ENCODE measurements around the gene TTC21A. TPM values are rescaled to one million over a fixed set of nuclear protein-coding genes. Genes with fewer than 3 reads are reported as not detected.

TTC21A gene
- polyA plus RNA-seq, 3 donors: 8.4 to 20.2 (median 9.3) TPM

DNA sequence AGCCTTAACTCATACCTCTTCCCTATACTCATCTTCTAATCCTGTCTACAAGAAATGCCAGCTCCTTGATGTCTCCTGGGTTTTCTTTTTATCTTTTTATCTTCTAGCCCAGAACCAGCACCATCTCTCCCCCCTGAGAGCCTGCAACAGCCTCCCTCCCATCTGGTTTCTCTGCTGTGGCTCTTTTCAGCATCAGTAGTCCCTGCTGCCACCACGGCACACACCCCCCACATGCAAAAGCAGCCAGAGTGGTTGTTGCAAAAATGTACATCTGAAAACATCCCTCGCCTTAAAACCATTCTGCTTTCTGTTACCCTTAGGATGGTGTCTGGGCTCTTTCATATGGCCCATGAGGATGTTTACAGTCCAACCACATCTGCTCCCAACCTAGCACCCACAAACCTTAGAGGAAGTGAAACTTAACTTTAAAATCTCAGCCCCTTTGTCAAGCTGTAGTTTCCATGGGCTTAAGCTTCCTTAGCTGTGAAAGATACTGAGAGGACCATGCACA is 775 bp downstream of the TTC21A start:
- DNase-seq (ENCODE audit: extremely low read depth in 1 of 11, low read depth in 9 of 11, low spot score in 4 of 11): no peak

DNA sequence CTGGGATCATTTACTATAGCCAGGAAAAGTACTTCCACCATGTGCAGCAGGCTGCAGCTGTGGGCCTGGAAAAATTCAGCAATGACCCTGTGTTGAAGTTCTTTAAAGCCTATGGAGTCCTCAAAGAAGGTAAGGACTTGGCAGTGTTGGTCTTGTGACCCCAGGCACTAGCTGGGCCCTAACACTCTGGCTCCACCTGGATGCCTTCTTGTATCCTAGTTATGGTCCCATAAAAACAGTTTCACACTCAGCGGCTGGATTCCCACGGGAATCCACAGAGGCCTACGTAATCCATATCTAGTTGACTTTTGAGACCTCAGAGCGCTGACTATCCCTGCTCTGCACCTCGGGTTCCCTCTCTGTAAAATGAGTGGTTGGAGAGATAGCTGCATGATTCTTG is 1.6 kb downstream of the TTC21A start:
- no peak for DNase-seq (ENCODE audit: extremely low read depth in 1 of 11, low read depth in 9 of 11, low spot score in 4 of 11)

DNA sequence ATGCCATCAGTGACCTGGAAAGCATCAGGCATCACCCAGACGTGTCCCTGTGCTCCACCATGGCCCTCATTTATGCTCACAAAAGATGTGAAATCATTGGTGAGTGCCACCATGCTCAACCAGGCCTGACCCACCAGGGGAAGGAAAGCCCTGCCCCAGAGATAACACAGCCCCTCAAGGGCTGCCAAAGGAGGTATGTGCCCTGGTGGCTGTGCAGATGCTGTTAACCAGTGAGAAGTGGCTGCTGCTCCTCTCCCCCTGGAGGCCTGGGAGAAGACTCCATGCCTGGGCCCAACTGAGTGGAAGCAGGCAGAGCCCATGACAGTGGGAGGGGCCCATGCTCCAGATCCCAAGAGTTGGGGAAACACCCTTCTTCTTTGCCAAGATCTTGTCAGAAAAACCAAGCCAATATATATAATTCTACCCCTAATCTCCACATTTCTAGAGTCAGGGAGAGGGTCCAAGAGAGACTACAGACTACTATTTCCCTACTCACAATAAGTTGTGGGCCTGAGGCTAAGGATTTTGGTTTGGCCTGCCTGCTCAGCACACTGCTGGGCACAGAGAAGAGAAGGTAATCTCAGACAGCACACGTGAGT is 2.7 kb downstream of the TTC21A start:
- no peak for DNase-seq (ENCODE audit: extremely low read depth in 1 of 11, low read depth in 9 of 11, low spot score in 4 of 11)

DNA sequence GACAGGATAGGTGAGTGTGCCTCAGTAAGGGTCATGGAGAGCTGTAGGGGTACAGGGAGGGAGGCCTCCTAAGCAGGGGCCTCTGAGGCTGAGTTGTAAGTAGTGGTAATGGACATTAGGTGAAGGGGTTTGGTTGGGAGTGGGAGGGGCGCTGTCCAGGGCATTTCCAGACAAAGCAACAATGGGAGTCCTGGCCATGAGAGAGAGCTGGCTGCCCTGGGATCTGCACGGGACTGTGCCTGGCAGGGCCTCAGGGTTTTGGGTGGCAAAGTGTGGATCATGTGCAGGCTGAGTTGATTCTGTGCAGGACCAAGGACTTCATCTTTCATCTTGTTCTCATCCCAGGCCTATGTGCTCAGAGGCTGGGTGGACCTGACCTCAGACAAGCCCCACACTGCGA is 4.6 kb downstream of the TTC21A start:
- DNase-seq (ENCODE audit: extremely low read depth in 1 of 11, low read depth in 9 of 11, low spot score in 4 of 11): no peak

DNA sequence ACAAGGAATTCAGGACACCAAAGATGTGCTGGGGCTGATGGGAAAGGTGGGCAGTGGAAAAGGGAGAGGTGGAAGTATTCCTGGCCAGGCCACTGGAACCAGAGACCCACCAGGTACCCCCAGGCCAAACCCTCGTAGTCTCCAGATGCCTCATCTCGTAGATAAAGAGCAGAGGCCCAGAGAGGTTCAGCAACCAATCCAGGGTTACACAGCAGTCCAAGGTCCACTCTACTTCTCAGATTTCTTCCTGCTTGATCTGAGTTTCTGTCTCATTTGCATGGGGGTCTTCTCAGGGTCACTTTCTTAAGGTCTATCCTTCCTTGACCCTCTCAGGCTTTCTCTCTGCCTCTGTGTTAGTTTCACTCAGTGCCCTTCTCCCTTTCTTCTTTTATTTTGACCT is 5.1 kb downstream of the TTC21A start:
- no peak for DNase-seq (ENCODE audit: extremely low read depth in 1 of 11, low read depth in 9 of 11, low spot score in 4 of 11)

DNA sequence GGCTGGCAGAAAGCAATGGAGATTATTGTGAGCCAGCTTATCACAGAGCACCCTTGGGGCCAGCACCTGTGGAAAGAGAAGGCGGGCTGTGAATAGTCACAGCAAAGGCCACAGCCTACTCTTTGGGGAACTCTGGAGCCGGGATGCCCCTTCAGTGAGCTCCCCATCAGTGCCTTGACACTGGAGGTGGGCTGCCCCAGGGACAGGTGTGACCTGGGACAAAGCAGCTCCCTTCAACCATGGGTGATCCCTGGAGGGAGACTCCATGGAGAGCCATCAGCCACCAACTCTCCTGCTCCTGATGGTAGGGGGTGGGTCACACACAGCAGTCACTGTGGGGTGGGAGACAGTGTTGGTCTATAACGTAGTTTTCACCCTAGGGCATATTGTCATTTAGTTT is 5.8 kb downstream of the TTC21A start:
- DNase-seq (ENCODE audit: extremely low read depth in 1 of 11, low read depth in 9 of 11, low spot score in 4 of 11): no peak

DNA sequence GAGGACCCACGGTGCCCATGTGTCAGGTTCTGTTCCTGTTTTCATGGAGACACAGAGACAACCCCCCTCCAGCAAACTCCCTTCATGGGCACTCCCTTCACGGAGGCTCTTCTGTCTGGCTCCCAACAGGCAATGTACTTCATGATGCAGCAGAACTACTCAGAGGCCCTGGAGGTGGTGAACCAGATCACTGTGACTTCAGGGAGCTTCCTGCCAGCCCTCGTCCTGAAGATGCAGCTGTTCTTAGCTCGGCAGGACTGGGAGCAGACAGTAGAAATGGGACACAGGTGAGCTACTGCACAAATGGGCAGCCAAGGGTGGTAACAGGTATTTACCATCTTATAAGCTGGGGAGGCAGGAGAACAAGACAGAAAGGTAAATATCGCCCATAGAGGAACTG is 7.0 kb downstream of the TTC21A start:
- DNase-seq (ENCODE audit: extremely low read depth in 1 of 11, low read depth in 9 of 11, low spot score in 4 of 11): no peak

DNA sequence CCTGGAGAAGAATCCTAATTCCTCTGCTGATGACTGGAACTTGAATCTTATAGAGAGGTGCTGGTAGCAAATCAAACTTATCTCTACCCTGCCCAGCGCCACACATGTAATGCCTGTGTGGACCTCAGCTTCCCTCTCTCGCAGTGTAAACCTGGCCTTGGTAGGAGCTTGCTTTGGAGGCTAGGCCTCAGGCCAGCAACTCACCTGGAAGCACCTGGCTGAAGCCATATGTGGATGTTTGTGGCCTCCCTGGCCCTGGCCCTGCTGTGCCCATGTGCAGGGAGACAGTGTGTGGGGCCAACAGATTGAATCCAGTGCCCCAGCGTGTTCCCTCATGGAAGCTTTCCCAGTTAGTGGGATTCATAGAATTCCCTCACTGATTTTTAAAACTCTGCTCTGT is 8.4 kb downstream of the TTC21A start:
- no peak for DNase-seq (ENCODE audit: extremely low read depth in 1 of 11, low read depth in 9 of 11, low spot score in 4 of 11)

DNA sequence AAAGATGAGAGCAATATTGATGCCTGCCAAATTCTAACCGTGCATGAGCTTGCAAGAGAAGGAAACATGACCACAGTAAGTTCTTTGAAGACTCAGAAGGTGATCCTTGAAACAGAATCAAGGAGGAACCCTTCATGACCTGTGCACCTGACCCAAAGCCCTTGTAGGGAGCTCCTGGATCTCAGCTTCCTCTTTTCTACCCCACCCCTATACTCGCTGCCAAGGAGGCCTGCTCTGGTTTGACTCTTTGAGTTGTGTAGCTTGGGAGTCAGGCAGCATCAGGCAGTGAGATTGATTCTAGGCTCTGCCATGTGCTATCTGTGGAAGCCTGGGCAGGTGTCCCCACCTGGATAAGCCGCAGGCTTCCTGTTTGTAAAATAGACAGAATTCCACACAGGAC is 10.6 kb downstream of the TTC21A start:
- no peak for DNase-seq (ENCODE audit: extremely low read depth in 1 of 11, low read depth in 9 of 11, low spot score in 4 of 11)

DNA sequence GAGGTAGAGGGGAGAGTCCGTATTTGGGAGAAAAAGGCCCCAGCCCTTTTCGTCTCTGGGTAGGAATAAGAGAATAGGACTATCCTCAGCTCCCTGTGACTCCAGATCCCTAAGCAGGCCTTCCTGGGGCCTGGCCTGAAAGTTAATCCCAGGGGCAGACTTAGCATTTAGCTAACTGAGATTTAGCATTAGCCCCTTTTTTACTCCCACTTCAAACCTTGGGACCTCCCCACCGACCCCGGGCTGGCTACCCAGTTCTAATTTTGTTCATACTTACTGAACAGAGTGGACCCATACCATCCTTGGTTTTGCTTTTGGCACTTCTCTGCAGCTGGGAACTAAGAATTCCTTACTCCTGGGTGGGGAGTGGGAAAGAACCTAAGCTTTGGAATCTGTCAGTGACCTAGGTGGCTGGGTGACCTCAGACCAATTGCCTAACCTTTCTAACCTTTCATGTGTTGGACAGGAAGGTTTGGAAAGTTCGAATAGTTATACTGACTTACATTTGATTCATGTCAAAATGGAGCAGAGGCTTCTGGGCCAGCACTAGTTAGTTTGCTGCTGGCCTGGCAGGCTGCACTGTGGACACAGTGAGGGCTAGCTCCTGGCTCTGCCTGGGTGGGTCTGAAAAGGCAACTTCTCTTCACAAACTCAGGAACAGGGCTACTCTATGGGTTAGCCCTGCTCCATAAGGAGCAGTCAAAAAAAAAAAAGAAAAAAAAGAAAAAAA is 11.6 kb downstream of the TTC21A start:
- DNase-seq (ENCODE audit: extremely low read depth in 1 of 11, low read depth in 9 of 11, low spot score in 4 of 11): no peak

DNA sequence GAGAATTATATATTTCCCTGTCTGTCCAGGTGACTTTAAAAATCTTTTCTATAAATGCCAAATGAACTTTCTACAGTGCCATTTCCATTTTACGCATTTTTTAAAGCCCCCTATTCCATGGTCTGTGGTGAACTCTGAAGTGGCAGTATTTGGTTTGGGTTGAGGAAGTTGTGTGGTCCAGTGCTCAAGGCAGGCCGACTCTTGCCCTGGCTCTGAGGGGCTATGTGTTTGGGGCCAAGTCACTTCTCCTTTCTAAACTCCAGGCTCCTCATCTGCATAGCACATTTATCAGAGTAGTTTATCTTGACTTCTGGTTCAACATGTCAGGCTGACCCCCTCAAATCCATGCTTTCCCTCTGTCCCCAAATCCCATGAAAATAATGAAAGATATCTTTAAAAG is 14.1 kb downstream of the TTC21A start:
- no peak for DNase-seq (ENCODE audit: extremely low read depth in 1 of 11, low read depth in 9 of 11, low spot score in 4 of 11)

DNA sequence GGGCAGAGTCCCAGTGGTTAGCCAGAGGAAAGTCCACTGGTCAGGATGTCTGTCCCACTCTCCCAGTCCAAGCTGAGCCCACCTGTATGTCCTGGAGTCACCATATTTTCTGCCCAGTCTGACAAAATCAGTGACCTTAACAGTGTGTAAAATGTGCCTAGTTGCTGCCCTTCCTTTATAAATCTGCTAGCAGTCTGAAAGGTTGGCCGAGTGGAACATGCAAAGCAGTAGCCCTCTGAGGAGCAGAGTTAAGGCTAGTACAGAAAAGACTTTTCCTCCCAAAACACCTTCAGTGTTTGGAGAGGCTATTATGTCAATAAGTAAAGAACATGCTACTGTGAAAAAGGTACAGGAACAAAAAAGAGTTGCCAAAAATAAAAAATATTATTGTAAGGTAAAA is 15.3 kb downstream of the TTC21A start:
- no peak for DNase-seq (ENCODE audit: extremely low read depth in 1 of 11, low read depth in 9 of 11, low spot score in 4 of 11)

DNA sequence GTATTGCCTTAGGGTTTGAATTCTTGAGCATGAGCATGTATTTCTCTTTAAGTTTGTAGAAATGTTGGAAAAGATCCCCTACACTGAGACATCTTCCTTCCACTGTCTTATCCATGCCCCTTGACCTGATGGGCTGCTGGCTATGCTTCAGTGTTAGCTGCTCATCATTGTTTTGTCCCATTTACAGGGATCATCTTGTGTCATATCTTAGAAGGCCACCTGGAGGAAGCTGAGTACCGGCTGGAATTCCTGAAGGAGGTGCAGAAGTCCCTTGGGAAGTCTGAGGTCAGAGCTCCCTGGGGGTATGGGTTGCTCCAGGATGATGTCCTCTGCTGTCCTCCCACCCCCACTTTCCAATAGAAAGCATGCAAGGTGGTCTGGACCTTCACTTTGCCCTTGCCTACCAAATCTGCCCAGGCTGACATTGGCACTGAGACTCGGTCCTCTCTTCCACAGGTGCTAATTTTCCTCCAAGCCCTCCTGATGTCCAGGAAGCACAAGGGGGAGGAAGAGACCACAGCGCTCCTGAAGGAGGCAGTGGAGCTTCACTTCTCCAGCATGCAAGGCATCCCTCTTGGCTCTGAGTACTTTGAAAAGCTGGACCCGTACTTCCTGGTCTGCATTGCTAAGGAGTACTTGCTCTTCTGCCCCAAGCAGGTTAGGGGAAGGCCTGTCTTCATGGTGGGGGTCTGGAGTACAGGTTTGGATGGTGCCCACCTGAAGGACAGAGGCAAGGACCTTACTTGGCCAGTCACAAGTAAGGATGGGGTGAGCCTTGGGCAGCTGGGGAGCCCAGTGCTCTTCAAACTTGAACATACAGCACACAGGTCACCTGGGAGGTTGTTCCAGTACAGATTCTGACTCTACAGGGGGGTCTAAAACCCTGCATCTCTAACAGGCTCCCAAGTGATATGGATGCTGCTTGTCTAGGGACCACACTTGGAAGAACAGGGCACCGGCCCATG is 17.7 kb downstream of the TTC21A start:
- DNase-seq (ENCODE audit: extremely low read depth in 1 of 11, low read depth in 9 of 11, low spot score in 4 of 11): no peak

DNA sequence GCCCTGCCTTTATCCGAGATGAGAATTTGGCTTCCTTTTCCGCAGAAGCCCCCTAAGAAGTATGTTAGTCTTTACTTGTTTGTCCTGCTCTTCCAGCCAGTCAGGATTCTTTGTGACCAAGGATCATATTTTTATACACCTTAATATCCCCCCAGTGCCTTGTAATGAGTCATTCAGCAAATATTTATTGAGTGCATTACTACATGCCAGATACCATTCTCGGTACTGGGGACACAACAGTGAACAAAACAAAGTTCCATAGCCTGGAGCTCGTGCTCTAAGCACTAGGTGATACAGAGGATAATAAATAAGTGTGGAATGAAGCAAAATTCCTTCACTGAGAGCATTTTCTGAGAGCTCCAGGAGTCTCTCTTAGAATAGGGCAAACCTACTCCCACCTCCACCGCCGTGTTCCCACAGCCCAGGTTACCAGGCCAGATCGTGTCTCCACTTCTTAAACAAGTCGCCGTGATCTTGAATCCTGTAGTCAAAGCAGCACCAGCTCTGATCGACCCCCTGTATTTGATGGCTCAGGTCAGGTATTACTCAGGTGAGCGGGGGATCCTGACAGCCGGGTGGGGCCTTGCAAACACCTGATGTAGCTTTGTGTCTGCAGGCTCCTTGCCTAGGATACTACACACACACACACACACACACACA is 18.5 kb downstream of the TTC21A start:
- no peak for DNase-seq (ENCODE audit: extremely low read depth in 1 of 11, low read depth in 9 of 11, low spot score in 4 of 11)

DNA sequence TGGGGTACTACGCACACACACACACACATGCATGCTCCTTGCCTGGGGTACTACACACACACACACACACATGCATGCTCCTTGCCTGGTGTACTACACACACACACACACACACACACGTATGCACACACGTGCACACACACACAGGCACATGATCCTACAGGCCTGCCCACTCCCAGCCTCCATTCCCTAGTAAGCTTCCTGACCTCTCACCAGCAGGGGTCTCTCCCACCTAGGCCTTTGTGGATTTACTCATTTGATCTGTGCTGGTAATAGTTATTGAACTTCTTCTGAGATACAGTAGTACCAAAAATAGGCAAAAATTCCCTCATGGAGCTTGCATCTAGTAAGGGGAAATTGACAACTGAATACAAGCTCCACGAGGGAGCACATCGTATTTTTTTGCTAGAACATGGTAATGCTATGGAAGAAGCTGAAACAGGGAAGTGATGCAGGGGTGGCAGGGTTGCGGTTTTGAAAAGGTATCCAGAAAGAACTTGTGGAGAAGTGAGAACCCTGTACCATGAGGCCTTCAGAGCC is 19.1 kb downstream of the TTC21A start:
- no peak for DNase-seq (ENCODE audit: extremely low read depth in 1 of 11, low read depth in 9 of 11, low spot score in 4 of 11)

DNA sequence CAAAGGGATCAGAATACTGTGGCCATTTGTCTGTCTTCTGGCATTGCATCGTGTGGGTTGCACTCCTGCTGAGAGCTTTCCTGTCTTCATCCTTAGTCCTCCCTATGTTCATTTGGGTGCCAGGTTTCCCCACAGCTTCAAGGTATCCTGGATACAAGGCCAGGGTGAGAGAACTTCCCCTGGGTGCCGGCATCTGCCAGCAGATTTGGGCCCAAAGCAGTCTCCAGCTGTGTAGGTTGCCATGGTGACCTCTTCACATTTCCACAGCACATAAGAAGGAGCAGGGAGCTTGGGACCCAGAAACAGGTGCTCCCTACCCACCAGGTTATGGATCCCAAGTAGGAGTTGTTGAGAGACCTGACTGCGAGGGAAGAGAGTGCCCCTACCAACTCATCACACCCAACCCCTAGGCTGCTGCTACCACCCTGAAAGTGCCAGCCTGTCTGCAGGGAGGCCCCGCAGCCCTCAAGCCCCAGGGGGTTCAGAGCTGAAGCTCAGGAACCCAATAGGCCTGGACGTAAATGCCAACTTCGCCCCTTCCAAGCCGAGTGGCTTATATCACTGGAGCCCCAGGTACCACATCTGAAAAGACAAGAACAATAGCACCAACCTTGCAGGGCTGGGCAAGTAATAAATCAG is 19.9 kb downstream of the TTC21A start:
- DNase-seq (ENCODE audit: extremely low read depth in 1 of 11, low read depth in 9 of 11, low spot score in 4 of 11): no peak

DNA sequence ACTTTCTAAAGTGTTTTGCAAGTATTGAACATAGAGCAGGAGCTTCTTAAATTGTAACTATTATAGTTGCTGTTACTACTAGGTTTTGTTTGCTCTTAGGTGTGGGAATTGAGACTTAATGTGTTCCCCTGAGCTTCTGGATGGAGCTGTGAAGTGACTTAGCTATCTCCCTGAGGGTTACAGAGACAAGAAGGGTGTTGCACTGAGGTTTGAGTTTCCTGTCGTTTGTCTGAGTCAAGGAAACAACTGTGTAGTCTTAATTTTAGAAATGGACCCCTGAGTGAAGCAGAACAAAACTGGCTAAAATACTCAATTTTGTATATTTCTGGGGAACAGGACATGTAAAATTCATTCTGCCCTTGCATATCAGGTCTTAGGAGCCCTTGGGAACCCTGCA is 20.4 kb downstream of the TTC21A start:
- DNase-seq (ENCODE audit: extremely low read depth in 1 of 11, low read depth in 9 of 11, low spot score in 4 of 11): no peak

DNA sequence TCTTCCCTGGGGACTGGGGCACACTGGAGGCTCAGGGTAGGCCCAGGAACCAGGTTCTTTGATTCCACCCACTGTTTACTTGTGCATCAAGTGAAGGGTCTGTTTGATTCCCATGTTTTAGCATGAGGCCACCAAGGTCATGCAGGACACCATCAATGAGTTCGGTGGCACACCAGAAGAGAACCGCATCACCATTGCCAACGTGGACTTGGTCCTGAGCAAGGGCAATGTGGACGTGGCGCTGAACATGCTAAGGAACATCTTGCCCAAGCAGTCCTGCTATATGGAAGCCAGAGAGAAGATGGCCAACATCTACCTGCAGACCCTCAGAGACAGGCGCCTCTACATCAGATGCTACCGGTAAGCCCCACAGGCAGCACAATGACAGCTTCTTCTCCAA is 21.5 kb downstream of the TTC21A start:
- DNase-seq (ENCODE audit: extremely low read depth in 1 of 11, low read depth in 9 of 11, low spot score in 4 of 11): no peak

DNA sequence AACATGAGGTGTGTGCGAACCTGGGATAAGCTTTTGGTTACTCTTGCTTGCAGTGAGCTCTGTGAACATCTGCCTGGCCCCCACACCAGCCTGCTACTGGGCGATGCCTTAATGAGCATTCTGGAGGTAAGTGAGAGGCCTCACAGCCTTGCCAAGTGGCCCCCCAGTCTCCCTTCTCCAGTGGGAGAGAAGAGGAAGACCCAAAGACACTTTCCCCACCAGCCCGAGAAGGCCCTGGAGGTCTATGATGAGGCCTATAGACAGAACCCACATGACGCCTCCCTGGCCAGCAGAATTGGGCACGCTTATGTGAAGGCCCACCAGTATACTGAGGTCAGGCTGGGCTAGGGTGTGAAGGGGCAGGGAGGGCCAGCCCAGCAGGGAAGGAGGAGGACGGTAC is 22.5 kb downstream of the TTC21A start:
- DNase-seq (ENCODE audit: extremely low read depth in 1 of 11, low read depth in 9 of 11, low spot score in 4 of 11): no peak
